Stimulated activated naive CD4-positive, alpha-beta T cell (primary cell): Measurements from ENCODE around the gene USP54.

Experiments used
- DNase-seq, 6 experiments: peaks; one replicate each; lab custom pipeline; 2025; lab: John Stamatoyannopoulos, UW

Gene USP54

GRCh38 chr10:73529089-73529832 lies 61.9 kb downstream of the USP54 start:
- DNase-seq, result peak; percentile 4 to 80 (median 48)

- DNase-seq, result no peak
Observed at GRCh38 chr10:73522263-73522662, 68.9 kb downstream of the USP54 start.

GRCh38 chr10:73519336-73519735 lies 71.8 kb downstream of the USP54 start:
- no peak for DNase-seq

- no peak for DNase-seq
Observed at GRCh38 chr10:73517166-73517888, 73.8 kb downstream of the USP54 start.

- DNase-seq, result no peak
Observed at GRCh38 chr10:73512207-73512743, 78.9 kb downstream of the USP54 start.

- DNase-seq, result no peak
Observed at GRCh38 chr10:73509695-73510094, 81.4 kb downstream of the USP54 start.

GRCh38 chr10:73506491-73506890 lies 84.7 kb downstream of the USP54 start:
- no peak for DNase-seq

GRCh38 chr10:73506074-73506473 lies 85.1 kb downstream of the USP54 start:
- DNase-seq, result no peak

GRCh38 chr10:73503037-73503436 lies 88.1 kb downstream of the USP54 start:
- no peak for DNase-seq

- no peak for DNase-seq
Observed at GRCh38 chr10:73501651-73502050, 89.5 kb downstream of the USP54 start.

- DNase-seq, result no peak
Observed at GRCh38 chr10:73497623-73498022, 93.5 kb downstream of the USP54 start.

GRCh38 chr10:73495884-73496674 lies 95.1 kb downstream of the USP54 start, which contains the start of gene PPP3CB:
PPP3CB (minus strand) TSS chr10:73496024; CDS start chr10:73495889, 135 bp downstream.
- DNase-seq, result peak; percentile 90 to 95 (median 92)

GRCh38 chr10:73495226-73495883 lies 95.8 kb downstream of the USP54 start:
- peak; percentile 79 to 95 (median 87) for DNase-seq

GRCh38 chr10:73494877-73495225 lies 96.3 kb downstream of the USP54 start:
- no peak for DNase-seq

GRCh38 chr10:73494213-73494612 lies 96.9 kb downstream of the USP54 start:
- no peak for DNase-seq

- no peak for DNase-seq
Observed at GRCh38 chr10:73493781-73494180, 97.4 kb downstream of the USP54 start.

- DNase-seq, result no peak
Observed at GRCh38 chr10:73486601-73487000, 104.5 kb downstream of the USP54 start.

- no peak for DNase-seq
Observed at GRCh38 chr10:73485320-73485719, 105.8 kb downstream of the USP54 start.

- DNase-seq, result no peak
Observed at GRCh38 chr10:73480158-73480557, 111.0 kb downstream of the USP54 start.

GRCh38 chr10:73478636-73479035 lies 112.5 kb downstream of the USP54 start:
- DNase-seq, result no peak

- no peak for DNase-seq
Observed at GRCh38 chr10:73471226-73471625, 119.9 kb downstream of the USP54 start.

GRCh38 chr10:73469579-73469978 lies 121.6 kb downstream of the USP54 start:
- no peak for DNase-seq
